Spleen (tissue), 11 donors: Measurements from ENCODE around the gene ASB10. TPM values are rescaled to one million over a fixed set of nuclear protein-coding genes. Genes with fewer than 3 reads are reported as not detected.

Experiments
- DNase-seq: peaks from one replicate; pipeline ENCODE4 v3.0.0-alpha.2; 2020
- H3K27ac ChIP-seq, 8 donors: fragments of 200-600 bp; sonication (generic) in 7 of 8; 1 replicate in 4 of 8; 2 replicates in 4 of 8; pipeline versions ENCODE4 v1.5.0 to v1.8.0; 2016 to 2021; ENCODE audit warnings: inconsistent platforms in 4 of 8, mild to moderate bottlenecking in 4 of 8, moderate library complexity in 1 of 8
- H3K27me3 ChIP-seq, 7 donors: fragments of 200-600 bp; sonication (generic) in 6 of 7; replicated peaks in 1 of 7; 1 replicate in 4 of 7; 2 replicates in 3 of 7; pipeline versions ENCODE4 v1.5.0 to v1.8.0; 2016 to 2021; ENCODE audit warnings: inconsistent platforms in 3 of 7, mild to moderate bottlenecking in 1 of 7
- H3K36me3 ChIP-seq, 6 donors: fragments of 200-600 bp; sonication (generic) in 5 of 6; 1 replicate in 4 of 6; 2 replicates in 2 of 6; pipeline versions ENCODE4 v1.5.0 to v1.8.0; 2016 to 2021; ENCODE audit warnings: inconsistent platforms in 2 of 6
- H3K4me1 ChIP-seq, 6 donors: fragments of 200-600 bp; sonication (generic) in 5 of 6; 1 replicate in 3 of 6; 2 replicates in 3 of 6; pipeline versions ENCODE4 v1.5.0 to v1.8.0; 2016 to 2021; ENCODE audit warnings: inconsistent platforms in 3 of 6
- H3K4me3 ChIP-seq, 8 donors: fragments of 200-600 bp; sonication (generic) in 7 of 8; 1 replicate in 4 of 8; 2 replicates in 4 of 8; pipeline versions ENCODE4 v1.5.0 to v1.8.0; 2016 to 2021; ENCODE audit warnings: inconsistent platforms in 4 of 8, mild to moderate bottlenecking in 4 of 8, moderate library complexity in 2 of 8
- H3K9me3 ChIP-seq, 8 donors: fragments of 200-600 bp; sonication (generic) in 7 of 8; 1 replicate in 4 of 8; 2 replicates in 4 of 8; pipeline versions ENCODE4 v1.5.0 to v1.8.0; 2016 to 2021; ENCODE audit warnings: inconsistent platforms in 4 of 8
- CTCF ChIP-seq, 11 experiments: fragments of 200-600 bp in 7 of 11; fragments of 450-650 bp in 4 of 11; sonication (generic) in 4 of 11; IDR thresholded peaks in 8 of 11; conservative IDR thresholded peaks in 3 of 11; 1 replicate in 7 of 11; 2 replicates in 4 of 11; pipeline versions ENCODE4 v1.4.0 to v1.8.0; 2016 to 2021; ENCODE audit warnings: antibody characterized with exemption in 11 of 11, inconsistent platforms in 4 of 11, mild to moderate bottlenecking in 1 of 11
- POLR2A ChIP-seq, 3 donors: fragments of 450-650 bp; IDR thresholded peaks; one replicate each; pipeline ENCODE4 v1.5.1; 2017; ENCODE audit warnings: antibody characterized with exemption in 3 of 3, mild to moderate bottlenecking in 1 of 3
- POLR2AphosphoS5 ChIP-seq, 3 donors: sonication (generic); formaldehyde crosslinking; IDR thresholded peaks; one replicate each; pipeline ENCODE4 v1.5.1; 2017; ENCODE audit warnings: antibody characterized with exemption in 3 of 3
- whole genome bisulfite sequencing, 5 donors: extraction: QIAGEN DNeasy Blood & Tissue Kit in 3 of 5; methylation state at CpG; one replicate each; pipeline versions ENCODE4 v1.1.5 to v1.1.7; 2013 to 2018; 5-methylcytosine and 5-hydroxymethylcytosine counted together
- intact Hi-C: fragments of 100-400 bp; cut with DNase I; formaldehyde crosslinking; loops from one replicate; pipeline ENCODE4 v1.15.0; 2023; ENCODE audit warnings: low total_unique reads
- polyA plus RNA-seq, 3 donors: library from polyadenylated mRNA; stranded (reverse); fragments of 200-250 nt; gene quantifications; one replicate each; pipeline ENCODE4 v1.2.1, GENCODE V29; 2013
- total RNA-seq, 7 donors: library from RNA; depleted of rRNA in 3 of 7; stranded (reverse); fragments of >200 nt in 3 of 7; fragmentation: NEBNext Ultra II Directional in 4 of 7; extraction: Animal tissue kit (Norgen Biotek cat#: 25700) in 4 of 7; gene quantifications; one replicate each; pipeline versions ENCODE4 v1.1.0 to v1.2.1, GENCODE V29; 2016 to 2021
- donor health status: healthy with polysubstance abuse.
- donor health status: DM: no; HTN: no; CAD: no; lungs with moderate emphysema.
- donor health status: DM: no; HTN: no; CAD: no.
- donor health status: Bipolar disorder and iron deficiency.
- donor health status: healthy.
- donor health status: DM: no; HTN: no; CAD: no.
- donor health status: DM: yes; HTN: yes; CAD: no.

The ASB10 gene
- total and polyA plus RNA-seq, 10 donors, result not detected

- peak overlapping the region in 7 of 8 donors; percentile 85 to 94 (median 91) for H3K4me3 ChIP-seq
- H3K9me3 ChIP-seq, result no peaks in the 10 kb centered on the region
- intact Hi-C loops, result no loop called here
- peak; percentile 28 for DNase-seq
- TF ChIP-seq POLR2AphosphoS5 (IDR thresholded peaks at IDR 0.05) (no peak), CTCF (IDR thresholded peaks at IDR 0.05 in 8 of 11, conservative IDR thresholded peaks at IDR 0.05 in 3 of 11) (no peak), POLR2A (IDR thresholded peaks at IDR 0.05) (no peak)
- no peaks in the 10 kb centered on the region for H3K27me3 ChIP-seq
- H3K27ac ChIP-seq, result peak overlapping the region in 6 of 8 donors; percentile 43 to 89 (median 84)
- H3K4me1 ChIP-seq, result peaks cover 18 to 54% (median 37%) of the 10 kb centered on the region in 6 donors
- H3K36me3 ChIP-seq, result peaks cover 4 to 21% (median 16%) of the 10 kb centered on the region in 6 donors
- 73 to 85% (median 79%) methylated on average over 10 of the region's 10 CpGs for WGBS, 5 donors
Observed at GRCh38 chr7:151228024-151228866, 41.2 kb upstream of the ASB10 start.

GRCh38 chr7:151226875-151227782 is 40.1 kb upstream of the ASB10 start, which contains the start of gene ABCF2:
TSS of gene ABCF2 (minus strand) at chr7:151227205. CDS start at chr7:151226458, 747 bp downstream.
- Histone ChIP-seq H3K36me3 (peaks cover 4 to 33% (median 27%) of the 10 kb centered on the region in 6 donors), H3K27me3 (no peaks in the 10 kb centered on the region), H3K4me3 (peak within 1 kb of the TSS; percentile 48 to 94 (median 90)), H3K4me1 (peaks cover 17 to 46% (median 34%) of the 10 kb centered on the region in 6 donors), H3K9me3 (no peaks in the 10 kb centered on the region), H3K27ac (peak within 1 kb of the TSS; percentile 43 to 89 (median 79))
- TF ChIP-seq POLR2AphosphoS5 (IDR thresholded peaks at IDR 0.05) (peak; percentile 88 to 94 (median 90)), POLR2A (IDR thresholded peaks at IDR 0.05) (peak; percentile 5 to 31 (median 7)), CTCF (IDR thresholded peaks at IDR 0.05 in 8 of 11, conservative IDR thresholded peaks at IDR 0.05 in 3 of 11) (peak in 3 of 11 experiments; percentile 14 to 46 (median 32))
- peak; percentile 100 for DNase-seq
- 0 to 1% (median 0%) methylated on average over 59 to 68 of the region's 68 CpGs for WGBS, 5 donors
- intact Hi-C loops, result no loop called here

- TF ChIP-seq POLR2A (IDR thresholded peaks at IDR 0.05), result no peak
- no peak for TF ChIP-seq POLR2AphosphoS5 (IDR thresholded peaks at IDR 0.05)
- no peak for TF ChIP-seq CTCF (IDR thresholded peaks at IDR 0.05 in 8 of 11, conservative IDR thresholded peaks at IDR 0.05 in 3 of 11)
- Histone ChIP-seq H3K27me3 (no peaks in the 10 kb centered on the region), H3K4me1 (peaks cover 14 to 40% (median 29%) of the 10 kb centered on the region in 6 donors), H3K27ac (peak overlapping the region in 7 of 8 donors; percentile 62 to 89 (median 84)), H3K4me3 (peak overlapping the region; percentile 48 to 94 (median 90)), H3K9me3 (no peaks in the 10 kb centered on the region), H3K36me3 (peaks cover 4 to 39% (median 34%) of the 10 kb centered on the region in 6 donors)
- DNase-seq, result no peak
- intact Hi-C loops, result no loop called here
- 1 to 5% (median 2%) methylated on average over 15 of the region's 15 CpGs for WGBS, 5 donors
Observed at GRCh38 chr7:151226560-151226874, 39.5 kb upstream of the ASB10 start.
